COLO829 (cell line): ENCODE results near the gene HAPSTR1.
"Not testable (repeated sequence)": the region's sequence is repeated elsewhere in the genome, so short reads cannot be mapped to it uniquely, and the experiment has no call there.

ENCODE experiments used
- DNase-seq: peaks from one replicate; pipeline ENCODE4 v3.0.0; 2012; ENCODE audit warnings: low spot score

The HAPSTR1 gene

GRCh38 chr16:9090960-9091866 is at the start of gene HAPSTR1:
HAPSTR1 (plus strand) TSS chr16:9091644; CDS start chr16:9092045, 401 bp downstream.
- peak; percentile 98 for DNase-seq

- DNase-seq = no peak
Measured at GRCh38 chr16:9042533-9042932, 48.9 kb upstream of the HAPSTR1 start.

- DNase-seq = no peak
Measured at GRCh38 chr16:9042964-9043680, 48.3 kb upstream of the HAPSTR1 start.

GRCh38 chr16:9045562-9045961 is 45.9 kb upstream of the HAPSTR1 start:
- not testable (repeated sequence) for DNase-seq

- no peak for DNase-seq
Measured at GRCh38 chr16:9046667-9047055, 44.8 kb upstream of the HAPSTR1 start.

GRCh38 chr16:9047689-9048301 is 43.6 kb upstream of the HAPSTR1 start:
- peak; percentile 94 for DNase-seq

GRCh38 chr16:9048302-9048700 is 43.1 kb upstream of the HAPSTR1 start:
- no peak for DNase-seq

- no peak for DNase-seq
Measured at GRCh38 chr16:9049241-9049640, 42.2 kb upstream of the HAPSTR1 start.

GRCh38 chr16:9050102-9050830 is 41.2 kb upstream of the HAPSTR1 start:
- no peak for DNase-seq

GRCh38 chr16:9053006-9053601 is 38.3 kb upstream of the HAPSTR1 start:
- DNase-seq = no peak

- no peak for DNase-seq
Measured at GRCh38 chr16:9054460-9054859, 37.0 kb upstream of the HAPSTR1 start.

GRCh38 chr16:9055115-9055514 is 36.3 kb upstream of the HAPSTR1 start:
- DNase-seq = no peak

GRCh38 chr16:9055661-9056060 is 35.8 kb upstream of the HAPSTR1 start:
- no peak for DNase-seq

GRCh38 chr16:9056061-9056460 is 35.4 kb upstream of the HAPSTR1 start:
- DNase-seq = no peak

- DNase-seq = no peak
Measured at GRCh38 chr16:9058211-9058610, 33.2 kb upstream of the HAPSTR1 start.

- no peak for DNase-seq
Measured at GRCh38 chr16:9060225-9060624, 31.2 kb upstream of the HAPSTR1 start.

- no peak for DNase-seq
Measured at GRCh38 chr16:9061358-9061813, 30.1 kb upstream of the HAPSTR1 start.

- no peak for DNase-seq
Measured at GRCh38 chr16:9062301-9062700, 29.1 kb upstream of the HAPSTR1 start.

GRCh38 chr16:9065077-9065476 is 26.4 kb upstream of the HAPSTR1 start:
- no peak for DNase-seq

- DNase-seq = no peak
Measured at GRCh38 chr16:9068886-9069285, 22.6 kb upstream of the HAPSTR1 start.

- DNase-seq = no peak
Measured at GRCh38 chr16:9070254-9070653, 21.2 kb upstream of the HAPSTR1 start.

- no peak for DNase-seq
Measured at GRCh38 chr16:9071377-9071776, 20.1 kb upstream of the HAPSTR1 start.
